GM18508 (cell line): ENCODE results near the gene MIEF2.
A peak's percentile ranks its signal among the peaks of the same experiment; 100 is the strongest.
"Not testable (repeated sequence)": the region's sequence is repeated elsewhere in the genome, so short reads cannot be mapped to it uniquely, and the experiment has no call there.

Experiments
- ATAC-seq: cut with Tn5 transposase; IDR thresholded peaks from one replicate; pipeline ENCODE4 v1.9.1; 2021; ENCODE audit warnings: moderate number of reproducible peaks; ENCODE audit not compliant: insufficient read depth, unreplicated experiment

MIEF2 gene, protein sequence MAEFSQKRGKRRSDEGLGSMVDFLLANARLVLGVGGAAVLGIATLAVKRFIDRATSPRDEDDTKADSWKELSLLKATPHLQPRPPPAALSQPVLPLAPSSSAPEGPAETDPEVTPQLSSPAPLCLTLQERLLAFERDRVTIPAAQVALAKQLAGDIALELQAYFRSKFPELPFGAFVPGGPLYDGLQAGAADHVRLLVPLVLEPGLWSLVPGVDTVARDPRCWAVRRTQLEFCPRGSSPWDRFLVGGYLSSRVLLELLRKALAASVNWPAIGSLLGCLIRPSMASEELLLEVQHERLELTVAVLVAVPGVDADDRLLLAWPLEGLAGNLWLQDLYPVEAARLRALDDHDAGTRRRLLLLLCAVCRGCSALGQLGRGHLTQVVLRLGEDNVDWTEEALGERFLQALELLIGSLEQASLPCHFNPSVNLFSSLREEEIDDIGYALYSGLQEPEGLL

DNA sequence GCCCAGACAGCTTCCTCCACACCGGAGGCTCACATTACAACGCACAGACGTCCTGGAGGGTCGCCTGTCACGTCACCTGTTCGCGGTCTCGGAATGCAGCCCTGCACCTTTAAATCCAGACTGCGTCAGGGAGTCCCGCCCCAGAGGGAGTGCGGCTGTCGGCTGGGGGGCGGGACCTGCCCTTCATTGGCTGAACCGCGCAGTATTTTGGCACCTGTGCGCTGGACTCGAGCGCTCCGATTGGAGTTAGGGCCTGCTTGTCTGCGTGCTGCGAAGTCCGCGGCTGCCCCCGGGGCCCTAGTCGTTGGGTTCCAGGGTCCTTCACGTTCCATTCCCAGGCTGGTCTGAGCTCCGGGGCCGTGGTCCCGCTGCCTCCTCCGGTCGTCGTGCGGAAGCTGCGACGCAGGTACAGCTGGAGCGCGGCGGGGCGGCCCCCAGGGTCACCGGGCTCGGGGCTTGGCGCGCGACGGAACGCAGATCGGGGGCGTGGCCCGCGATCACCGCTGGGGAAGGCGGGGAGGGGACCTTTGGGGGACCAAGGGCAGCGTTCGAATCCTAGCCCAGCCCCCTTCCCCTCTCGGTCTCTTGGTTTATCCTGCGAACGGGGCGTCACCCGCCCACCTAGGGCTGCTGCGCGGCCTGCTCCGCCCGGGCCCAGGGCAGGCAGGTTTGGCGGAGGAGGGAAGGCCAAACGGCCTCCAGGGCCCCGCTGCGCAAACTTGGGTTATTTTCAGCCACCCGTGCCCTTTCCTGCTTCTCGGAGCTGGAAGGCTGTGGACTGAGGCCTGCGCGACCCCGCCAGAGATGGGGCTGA lies at the start of gene MIEF2:
TSS of gene MIEF2 (plus strand) at position 331 of the 814 bp plus-strand sequence. CDS start 2,059 bp downstream, outside the sequence.
- ATAC-seq, result peak; percentile 52

DNA sequence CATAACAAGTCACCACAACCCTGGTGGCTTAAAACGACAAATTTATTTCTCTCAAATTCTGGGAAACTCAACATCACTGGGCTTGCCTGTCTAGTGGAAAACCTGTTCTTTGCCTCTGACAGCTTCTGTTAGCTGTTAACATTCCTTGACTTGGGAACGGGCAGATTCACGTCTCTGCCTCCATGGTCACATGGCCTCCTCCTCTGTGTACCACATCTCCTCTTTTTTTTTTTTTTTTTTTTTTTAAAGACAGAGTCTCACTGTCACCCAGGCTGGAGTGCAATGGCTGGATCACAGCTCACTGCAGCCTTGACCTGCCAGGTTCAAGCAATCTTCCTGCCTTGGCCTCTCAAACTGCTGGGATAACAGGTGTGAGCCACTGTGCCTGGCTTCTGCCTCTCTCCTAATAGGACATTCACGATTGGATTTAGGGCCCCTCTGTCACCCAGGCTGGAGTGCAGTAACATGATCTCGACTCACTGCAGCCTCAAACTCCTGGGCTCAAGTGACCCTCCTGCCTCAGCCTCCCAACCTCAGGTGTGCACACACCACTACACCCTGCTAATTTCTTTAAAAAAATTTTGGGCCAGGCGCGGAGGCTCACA lies 46.7 kb upstream of the MIEF2 start:
- no peak for ATAC-seq

DNA sequence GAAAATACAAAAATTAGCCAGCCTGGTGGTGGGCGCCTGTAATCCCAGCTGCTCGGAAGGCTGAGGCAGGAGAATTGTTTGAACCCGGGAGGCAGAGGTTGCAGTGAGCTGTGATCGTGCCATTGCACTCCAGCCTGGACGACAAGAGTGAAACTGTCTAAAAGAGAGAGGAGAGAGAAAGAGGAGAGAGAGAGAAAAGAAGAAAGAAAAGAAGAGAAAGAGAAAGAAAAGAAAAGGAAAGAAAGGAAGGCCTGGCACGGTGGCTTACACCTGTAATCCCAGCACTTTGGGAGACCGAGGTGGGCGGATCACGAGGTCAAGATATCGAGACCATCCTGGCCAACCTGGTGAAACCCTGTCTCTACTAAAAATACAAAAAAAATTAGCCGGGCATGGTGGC lies 43.6 kb upstream of the MIEF2 start:
- not testable (repeated sequence) for ATAC-seq

DNA sequence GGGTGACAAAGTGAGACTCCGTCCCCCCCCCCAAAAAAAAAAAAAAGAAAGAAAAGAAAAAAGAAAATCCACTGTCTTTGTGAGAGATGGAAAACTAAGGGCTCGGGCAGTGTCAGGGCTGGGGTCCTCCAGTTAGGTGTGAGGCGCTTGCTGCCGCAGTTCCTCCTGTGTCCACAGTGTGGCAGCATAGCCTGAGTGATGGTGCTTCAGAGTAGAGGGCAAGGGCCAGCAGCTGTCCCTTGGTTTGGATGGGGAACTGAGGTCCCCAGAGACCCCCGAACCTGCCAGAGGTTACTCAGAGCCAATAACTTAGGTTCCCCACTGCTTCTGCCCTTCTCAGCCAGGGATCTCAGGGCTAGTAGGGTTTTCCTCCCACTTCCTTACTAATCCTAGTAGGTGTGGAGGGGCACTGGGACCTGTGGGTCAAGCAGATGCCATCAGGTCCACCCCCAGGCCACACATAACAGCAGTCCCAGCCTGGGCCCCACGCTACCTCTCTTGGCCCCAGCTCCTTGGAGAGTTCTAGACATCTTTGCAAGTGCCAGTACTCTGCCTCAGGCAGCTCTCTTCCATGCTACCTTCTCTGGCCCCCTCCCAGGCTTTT lies 42.9 kb upstream of the MIEF2 start:
- no peak for ATAC-seq

DNA sequence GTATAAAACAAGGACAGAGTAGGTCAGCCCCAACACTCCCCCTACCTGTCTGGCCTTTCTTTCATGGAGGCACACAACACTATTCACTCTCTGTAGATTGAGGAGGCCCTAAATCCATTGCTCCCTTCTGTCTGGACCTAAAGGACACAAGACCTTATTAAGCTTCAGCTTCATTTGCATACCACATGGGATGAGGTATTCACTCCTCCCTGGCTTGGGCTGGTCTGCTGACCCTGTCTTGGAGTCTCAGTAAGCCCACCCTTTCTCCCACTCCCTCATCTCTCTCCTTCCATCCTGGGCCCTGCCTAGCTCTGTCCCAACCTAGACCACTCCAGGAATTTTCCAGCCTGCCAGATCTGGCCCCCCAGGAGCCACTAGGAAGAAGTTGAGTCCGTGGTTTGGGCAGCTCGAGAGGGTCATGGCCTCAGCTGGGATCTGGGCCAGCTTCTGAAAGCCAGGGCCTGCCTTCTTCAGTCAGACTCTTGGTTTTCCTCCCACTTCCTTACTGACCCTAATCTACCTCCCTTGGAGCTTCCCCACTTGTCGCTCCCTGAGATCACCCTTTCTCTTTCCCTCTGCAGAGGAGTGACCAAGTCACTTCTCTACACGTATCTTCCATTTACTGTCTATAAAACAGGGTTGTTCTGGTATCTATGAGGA lies 41.6 kb upstream of the MIEF2 start:
- ATAC-seq, result no peak

DNA sequence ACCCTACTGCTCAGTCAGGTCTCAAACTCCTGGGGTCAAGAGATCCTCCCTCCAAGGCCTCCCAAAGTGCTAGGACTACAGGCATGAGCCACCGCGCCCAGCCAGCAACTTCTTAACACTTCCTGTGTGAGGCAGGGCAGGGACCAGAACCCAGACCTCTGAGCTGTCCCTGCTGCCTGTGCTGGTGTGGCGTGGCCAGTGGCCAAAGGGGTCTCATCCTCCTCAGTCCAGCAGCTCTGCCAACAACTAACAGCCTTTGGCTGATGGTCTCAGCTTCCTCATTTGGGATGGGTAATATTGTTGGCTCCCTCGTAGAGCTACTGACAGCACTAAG lies 36.4 kb upstream of the MIEF2 start:
- no peak for ATAC-seq

DNA sequence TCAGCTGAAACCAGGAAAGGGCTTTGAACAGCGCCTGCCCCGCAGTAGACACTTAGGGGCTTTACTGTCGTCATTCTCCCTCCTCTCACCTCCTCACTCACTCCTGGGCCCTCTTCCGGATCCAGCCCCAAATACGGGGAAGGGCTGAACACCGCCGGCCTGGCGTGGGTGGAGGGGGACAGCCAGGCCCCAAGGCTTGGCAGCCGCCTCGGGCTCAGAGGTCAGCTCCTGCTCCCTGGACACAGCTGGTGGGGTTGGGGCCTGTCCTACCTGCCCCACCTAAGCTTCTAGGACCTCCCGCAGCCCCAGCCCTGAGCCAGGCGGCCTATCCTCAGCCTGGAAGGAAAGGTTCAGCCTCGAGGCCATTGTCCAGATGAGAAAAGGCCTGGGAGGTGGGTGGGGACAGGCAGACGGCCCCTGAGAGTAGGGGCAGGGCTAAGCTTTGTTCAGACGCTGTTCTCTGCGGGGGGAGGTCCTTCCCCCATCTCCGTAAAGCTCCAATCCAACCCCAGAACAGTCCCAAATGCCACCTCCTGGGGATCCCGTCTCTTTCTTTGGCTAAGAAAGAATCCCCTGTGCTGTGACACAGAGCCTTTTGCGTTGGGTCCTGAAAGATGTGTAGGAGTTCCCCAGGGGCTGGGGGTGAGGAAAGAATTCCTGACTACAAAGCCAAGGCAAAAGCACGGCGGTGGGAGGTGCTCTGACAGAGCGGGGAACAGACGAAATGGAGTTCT lies 35.9 kb upstream of the MIEF2 start:
- no peak for ATAC-seq

DNA sequence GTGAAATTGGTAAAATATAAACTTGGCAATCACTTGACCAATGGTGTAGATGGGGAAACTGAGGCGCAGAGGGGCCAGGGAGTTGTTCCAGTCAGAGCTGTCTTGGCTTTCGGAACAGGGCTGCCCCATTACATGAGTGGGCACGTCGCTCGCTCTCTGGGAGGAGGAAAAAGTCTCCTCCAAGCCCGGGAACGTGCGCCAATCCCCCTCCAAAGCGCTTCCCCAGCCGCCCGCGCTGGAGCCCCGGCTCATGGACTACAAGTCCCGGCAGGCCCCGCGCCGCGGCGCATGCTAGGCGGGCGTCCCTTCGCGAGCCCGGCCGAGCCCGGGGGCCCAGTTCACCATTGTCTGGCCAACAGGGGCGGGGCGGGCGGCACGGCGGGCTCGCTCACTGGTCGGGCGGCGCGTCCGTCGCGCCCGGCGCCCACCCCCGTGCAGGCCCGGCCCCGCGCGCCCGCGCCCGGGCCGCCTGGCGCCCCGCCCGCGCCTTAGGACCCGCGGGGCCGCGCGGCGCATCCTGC lies 35.3 kb upstream of the MIEF2 start, which contains the start of gene LLGL1:
TSS of gene LLGL1 (plus strand) at position 515 of the 521 bp plus-strand sequence. CDS start 48 bp downstream, outside the sequence.
- no peak for ATAC-seq

DNA sequence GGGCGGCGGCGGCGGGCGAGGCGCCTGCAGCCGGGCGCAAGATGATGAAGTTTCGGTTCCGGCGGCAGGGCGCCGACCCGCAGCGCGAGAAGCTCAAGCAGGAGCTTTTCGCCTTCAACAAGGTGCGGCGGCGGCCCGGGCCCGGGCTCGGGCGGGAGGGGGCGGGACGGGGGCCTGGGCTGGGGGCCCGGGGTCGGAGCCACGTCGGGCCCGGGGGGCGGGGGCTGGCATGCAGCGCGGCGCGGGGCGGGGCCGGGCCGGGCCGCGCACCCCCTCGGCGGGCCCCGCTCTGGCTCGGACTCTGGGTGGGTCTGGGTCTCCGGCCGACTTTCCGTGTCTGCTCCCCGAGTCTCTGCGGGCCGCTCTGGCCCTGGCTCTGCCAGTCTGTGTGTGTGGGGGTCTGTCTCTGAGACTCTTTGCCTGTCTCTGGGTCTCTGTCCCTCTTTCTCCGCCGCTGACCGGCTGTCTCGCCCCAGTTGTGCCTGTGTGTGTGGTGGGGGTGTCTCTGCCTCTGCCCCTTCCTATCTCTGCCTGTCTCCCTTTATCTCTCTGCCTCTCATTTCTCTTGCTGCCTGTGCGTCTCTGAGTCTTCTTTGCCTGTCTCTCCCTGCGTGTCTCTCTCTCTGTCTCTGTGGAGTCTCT lies 34.7 kb upstream of the MIEF2 start:
- ATAC-seq, result no peak

DNA sequence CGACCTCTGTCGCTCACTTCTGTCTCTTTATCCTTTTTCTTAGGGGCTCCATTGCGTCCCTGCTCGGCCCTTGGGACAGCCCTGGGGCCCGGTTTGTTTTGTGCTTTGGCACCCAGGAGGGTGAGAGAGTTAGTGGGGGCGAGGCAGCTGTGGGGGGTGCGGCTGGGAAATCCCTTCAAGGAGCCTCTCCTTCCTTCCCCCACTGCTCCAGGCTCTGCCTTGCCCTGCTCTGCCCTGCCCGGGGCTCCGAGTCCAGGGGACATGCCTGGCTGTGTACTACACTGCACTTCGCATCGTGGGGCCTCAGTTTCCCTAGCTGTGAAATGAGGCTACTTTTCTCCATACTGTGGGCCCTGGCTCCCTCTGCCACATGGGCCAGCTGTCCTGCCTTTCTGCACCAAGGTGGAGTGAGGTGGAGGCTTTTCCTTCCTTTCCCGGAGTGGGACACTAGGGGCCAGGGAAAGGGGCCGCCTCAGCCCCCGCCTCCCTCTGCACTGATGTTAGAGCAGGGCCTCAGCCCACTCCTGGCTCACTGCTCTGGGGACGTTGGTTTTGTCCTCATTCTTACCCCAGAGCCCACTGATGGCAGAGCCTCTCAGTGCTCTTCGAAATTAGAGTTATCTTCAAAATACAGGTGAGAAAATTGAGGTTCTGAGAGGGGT lies 34.0 kb upstream of the MIEF2 start:
- ATAC-seq, result no peak

DNA sequence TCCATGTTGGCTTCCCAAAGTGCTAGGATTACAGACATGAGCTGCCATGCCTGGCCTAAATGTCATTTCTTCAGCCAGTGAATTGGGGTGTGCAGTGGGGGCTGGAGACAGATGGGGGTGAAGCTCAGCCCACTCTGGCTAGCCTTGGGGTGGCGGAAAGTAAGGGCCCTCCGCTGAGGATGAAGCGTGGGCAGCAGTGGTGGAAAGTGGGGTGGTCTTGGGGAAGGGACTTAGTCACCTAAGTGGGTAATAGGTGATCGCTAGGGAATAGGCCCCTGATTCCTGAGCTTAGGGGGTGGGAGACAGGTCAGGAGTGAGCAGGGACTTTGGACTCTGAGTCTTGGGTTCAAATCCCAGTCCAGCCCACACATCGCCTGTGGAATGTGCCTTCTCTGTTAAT lies 32.8 kb upstream of the MIEF2 start:
- no peak for ATAC-seq

DNA sequence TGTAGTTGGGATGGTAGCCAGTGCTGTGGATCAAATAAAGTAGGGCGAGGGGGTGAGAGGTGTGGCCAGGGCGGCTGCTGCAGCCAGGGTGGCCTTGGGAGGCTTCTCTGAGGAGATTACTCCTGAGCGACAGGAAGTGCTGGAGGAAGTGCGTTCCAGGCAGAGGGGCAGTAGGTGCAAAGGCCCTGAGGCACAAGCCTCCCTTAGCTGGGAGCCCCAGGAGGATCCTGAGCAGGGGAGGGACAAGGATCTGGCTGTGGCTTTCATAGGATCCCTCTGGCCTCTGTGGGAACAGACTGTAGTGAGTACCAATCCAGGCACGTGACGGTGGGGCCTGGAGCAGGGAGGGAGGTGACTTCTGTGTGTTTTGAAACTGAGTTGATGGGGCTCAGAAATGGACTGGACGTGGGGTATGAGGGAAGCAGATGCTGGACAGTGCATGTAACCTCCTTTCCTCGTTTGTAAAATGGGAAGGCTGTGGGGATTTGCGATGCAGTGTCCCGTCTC lies 32.2 kb upstream of the MIEF2 start:
- no peak for ATAC-seq

DNA sequence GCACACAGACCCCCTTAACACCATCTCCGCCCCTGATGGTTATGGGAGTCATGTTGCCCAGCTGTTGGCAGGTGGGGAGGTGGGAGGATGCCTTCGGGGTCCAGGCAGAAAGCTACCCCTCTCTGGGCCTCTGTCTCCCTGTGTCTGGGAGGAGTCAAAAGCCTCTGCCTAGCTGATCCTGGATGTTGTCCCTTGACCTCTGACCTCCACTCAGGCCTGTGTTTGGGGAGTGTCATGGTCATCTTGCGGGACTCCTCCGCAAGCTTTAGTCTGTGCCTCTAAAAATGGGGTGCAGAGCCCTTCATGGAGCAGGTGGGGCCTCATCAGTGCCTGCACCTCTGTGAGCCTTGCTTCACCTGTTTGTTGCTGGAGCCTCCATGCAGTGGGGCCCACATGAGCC lies 31.2 kb upstream of the MIEF2 start:
- no peak for ATAC-seq

DNA sequence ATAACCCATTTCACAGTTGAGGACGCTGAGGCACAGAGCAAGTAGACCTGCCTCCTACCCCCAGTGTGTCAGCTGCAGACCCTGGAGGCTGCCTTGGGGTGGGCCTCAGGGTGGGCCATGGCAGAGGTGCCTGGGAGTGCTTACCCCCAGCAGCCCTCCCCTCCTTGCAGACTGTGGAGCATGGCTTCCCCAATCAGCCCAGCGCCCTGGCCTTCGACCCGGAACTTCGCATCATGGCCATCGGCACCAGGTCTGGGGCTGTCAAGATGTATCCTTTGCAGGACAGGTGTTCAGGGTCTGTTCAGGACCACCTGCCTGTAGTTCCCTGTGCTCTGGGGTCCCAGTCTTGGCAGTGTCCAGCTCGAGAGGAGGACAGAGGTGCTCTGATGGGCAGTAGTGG lies 30.7 kb upstream of the MIEF2 start:
- ATAC-seq, result no peak

DNA sequence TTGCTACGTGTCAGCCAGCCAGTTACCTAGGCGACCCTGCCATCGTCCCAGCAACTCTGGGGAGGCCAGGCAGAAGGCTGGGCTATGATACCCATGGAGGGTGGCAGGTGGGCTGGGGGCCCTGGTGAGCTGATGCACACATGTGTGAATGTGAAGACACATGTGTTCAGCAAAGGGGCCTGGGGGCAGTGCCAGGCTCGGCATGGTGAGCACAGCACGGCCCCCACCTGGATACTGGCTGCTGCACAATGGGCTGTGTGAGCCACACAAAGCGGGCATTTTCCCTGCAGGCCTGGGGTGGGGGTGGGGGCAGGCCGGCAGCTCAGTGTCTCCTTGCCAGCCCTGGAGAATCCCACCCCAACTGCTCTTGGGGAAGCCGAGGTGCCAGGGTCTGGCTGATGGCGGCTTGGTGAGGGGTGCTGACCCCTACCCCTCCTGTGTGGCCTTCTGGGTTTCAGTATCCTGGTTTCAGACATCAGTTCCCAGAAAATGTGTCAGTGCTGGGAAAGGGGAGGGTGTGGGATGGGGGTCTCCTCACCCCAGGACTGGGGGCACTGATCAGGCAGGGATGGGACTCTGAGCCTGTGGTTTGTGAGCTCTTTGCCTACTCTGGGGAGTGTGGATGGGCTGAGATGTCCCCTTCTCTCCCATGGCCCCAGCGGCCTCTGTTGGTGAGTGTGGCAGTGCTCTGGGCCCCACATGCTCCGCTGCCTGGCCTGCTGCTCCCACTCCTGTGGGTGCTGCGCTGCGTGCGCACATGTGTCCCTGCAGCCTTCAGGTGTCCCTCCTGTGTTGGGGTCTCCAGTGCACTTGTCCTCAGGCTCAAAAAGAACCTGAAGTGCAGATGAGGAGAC lies 29.9 kb upstream of the MIEF2 start:
- no peak for ATAC-seq

DNA sequence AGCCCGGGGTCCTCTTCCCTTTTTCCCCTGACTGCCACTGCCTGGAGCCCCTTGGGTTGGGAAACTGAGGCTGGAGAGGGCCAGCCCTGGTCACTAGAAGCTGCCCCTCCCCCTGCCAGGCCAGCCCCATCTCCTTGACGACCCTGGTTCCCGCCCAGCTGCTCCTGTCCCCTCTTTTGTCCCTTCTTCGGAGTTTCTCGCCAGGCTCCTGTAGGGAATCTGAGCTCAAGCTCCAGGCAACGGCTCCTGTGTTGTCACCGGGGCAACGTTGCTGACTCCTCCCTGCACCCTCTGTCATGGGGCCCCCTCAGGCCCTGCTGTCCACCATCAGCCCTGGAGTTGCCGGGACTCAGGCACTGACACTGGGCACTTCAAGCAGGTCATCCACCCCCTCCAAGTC lies 29.3 kb upstream of the MIEF2 start:
- ATAC-seq, result no peak
